Limb (tissue), 2 donors: ENCODE measurements around the gene CORO2A.
"Not testable (repeated sequence)": the region's sequence is repeated elsewhere in the genome, so short reads cannot be mapped to it uniquely, and the experiment has no call there.

Experiments used
- DNase-seq, 2 donors: peaks; one replicate each; pipeline ENCODE4 v3.0.0-alpha.2; 2016; ENCODE audit errors: extremely low spot score in 2 of 2

The CORO2A gene

DNA sequence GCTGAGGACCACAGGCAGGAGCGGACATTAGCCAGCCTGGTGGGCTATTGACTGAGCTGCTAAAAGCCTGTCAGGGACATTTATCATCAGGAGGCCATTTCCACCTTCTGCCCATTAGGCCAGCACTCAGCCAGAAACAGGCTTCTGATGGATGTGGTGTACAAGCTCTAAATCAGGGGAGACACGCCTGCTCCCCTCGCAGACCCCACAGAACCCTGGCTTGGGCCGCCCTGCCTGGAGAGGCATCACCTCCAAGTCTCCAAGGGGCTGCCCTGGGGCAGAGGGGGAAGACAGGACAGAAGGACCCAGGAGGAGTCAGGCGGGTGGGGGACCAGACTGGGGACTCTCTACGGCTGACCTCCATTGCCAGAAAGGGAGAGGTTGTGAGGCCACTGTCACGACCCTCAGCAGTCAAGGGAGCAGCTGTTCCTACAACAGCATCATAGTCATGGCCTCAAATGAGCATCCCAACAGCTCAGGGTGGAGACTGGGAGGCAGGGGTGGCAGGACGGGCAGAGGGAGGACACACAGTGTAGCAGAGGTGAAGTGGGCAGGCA is 49.4 kb downstream of the CORO2A start:
- no peak for DNase-seq

DNA sequence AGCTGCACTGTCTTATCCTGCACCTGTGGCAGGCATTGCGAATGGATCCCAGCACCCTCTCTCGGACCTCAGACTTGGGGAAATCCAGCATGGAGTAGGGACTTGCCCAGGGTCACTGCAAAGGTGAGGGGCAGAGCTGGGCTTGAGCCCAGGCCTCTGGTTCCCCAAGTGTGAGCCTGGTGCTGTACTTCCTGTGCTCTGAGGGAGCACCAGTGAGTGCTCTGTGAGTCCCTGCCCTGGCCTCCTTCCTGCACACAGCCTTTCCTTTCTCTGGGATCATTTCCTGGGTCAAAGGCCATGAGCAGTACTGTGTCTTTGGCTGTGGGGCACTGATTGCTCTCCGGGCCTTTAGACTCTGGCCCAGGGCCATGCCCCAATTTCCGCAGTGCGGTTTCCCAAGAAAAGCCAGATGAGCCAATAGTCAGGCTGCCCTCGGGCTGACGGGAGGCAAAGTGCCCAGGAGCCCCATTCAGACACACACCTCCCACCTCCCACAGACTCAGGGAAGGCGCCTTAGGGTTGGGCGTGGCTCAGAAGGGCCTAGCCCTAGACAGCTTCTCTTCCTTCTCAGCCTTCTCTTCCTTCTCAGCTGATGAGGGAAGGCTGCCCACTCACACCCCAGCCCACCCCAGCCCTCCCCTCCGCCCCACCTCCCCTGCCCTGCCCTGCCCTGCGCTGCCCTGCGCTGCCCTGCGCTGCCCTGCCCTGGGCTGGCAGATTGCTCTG is 50.1 kb downstream of the CORO2A start:
- no peak for DNase-seq

DNA sequence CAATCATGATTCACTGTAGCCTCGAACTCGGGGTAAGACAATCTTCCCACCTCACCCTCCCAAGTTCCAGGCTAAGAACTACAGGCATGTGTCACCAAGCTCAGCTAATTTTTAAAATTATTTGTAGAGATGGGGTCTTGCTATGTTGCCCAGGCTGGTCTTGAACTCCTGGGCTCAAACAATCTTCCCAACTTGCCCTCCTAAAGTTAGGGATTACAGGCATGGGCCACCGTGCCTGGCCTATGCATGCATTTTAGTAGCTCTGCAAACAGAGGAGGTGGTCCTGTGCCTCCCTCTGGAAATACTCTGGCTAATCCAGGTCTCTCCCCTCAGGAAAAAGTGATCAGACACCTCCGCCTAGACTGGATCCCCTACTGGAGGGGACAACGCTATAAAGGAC is 51.9 kb downstream of the CORO2A start:
- no peak for DNase-seq

DNA sequence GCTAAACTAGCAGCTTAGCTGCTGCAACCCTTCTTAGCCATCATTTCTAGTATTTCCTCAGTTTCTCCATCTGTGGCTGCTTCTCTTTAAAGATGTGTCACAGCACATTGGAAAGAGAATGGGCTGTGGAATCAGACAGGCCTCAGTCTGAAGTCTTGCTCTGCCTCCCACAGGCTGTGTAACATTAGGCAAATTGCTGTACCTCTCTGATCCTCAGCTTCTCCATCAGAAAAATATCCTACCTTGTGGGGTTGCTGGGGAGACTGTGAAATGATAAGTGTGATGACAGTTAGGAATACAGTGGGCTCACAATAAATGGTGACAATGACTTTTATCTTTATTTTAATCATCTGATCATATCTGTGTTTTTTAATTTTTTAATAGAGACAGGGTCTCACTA is 55.9 kb downstream of the CORO2A start:
- DNase-seq, result no peak

DNA sequence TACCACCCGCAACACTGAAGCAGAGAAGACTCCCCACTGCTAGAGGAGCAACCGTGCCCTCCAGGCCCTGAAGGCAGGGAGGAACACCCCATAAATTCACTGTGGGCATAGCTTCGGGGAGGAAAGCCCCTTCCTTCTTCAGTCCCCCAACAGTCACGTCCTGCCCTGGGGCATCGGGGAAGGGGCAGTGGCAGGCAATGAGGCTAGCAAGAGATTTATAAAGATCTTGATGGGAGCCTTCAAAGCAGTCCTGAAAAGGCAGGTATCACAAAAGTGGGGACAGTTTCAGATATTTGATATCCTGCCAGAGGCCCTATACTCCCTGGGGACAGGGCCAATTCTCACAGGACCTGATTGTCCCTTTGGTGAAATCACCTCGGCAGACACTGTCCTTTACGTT is 56.5 kb downstream of the CORO2A start:
- DNase-seq, result no peak

DNA sequence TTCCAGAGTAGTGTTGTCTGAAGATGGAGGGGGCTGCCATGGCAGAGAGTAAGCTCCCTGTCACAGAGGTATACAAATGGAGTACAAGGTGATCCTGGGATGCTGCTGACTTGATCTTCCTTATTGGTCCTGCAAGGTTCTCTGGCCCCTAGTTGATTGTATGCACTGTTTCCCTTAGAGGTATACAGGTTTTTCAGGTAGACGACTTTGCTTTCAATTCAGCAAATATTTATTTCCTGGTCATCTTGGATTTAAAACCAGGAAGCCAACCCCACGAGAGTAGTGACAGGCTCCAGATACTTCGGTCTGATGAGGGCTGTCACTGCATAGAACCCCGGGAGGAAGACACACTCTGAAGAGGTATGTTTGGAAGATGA is 56.9 kb downstream of the CORO2A start:
- no peak for DNase-seq

DNA sequence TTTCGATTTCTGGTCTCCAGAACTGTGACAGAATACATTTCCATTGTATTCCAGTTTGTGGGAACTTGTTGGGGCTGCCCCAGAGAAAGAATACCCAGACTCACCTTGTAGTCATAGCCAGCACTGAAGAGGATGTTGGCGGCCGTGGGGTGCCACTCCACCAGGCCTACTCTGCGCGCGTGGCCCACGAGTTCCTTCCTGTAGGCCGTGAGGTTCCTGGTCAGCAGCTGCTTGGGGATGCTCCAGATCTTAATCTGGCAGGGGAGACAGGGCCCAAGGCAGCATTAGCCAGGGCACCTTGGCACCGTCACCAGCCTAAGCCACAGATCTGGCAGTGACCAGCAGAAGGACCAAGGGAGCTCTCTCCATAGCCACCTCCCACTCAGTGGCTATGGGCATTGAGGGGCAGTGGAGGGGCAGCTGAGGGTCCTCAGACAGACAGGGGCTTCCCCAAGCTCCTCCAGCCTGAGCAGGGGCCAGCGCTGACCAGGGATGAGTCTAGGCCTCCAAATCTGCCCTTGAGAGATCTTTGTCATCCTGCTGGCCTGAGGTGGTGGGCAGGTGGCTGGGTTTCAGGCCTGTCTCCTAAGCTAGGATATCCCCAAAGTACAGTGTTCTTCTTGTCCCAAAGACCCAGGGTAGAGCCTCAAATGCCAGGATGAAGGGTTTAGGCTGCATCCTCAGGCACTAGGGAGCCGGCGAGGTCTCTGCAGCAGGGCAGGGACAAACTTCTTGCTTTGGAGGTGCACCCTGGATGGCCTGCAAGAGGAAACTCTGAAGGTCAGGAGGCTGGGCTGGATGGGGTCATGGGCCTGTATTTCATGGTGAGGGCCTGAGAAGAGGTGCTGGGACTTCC is 57.5 kb downstream of the CORO2A start:
- DNase-seq, result no peak

DNA sequence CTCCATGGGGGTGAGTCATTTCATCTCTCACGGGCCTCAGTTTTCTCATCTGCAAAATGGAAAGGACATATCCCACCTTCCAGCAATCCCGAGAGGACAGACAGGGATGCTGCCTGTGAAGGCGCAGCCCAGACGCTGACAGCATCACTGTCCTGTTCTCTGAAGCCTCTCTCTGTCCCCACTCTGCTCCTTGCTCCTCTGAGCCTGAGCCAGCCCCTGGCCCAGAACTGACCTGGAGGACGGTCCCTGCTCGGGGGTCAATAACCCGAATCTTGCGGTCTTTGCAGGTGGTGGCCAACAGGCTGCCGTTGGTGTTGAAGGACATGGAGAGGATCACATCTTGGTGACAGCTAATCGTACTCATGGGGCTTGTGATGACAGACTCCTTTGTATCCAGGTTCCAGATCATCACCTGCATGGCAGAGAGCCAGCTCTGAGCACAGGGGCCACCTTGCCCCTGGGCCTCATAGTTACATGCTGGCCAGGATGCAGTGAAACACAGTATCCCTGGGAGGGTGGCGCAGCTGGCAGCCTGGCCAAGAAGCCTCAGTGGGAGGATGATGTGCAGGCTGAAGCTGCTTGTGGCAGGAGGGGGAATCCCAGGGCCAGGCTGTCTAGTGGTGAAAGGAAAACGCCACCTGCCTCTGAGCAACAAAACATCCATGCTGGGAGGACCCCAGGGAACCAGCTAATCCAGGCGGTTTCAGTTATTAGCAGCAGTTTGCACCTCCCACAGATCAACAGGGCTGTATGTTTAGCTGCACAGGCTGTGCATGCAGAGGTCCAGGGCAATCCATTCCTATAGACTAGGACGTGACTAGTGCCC is 59.4 kb downstream of the CORO2A start:
- no peak for DNase-seq

DNA sequence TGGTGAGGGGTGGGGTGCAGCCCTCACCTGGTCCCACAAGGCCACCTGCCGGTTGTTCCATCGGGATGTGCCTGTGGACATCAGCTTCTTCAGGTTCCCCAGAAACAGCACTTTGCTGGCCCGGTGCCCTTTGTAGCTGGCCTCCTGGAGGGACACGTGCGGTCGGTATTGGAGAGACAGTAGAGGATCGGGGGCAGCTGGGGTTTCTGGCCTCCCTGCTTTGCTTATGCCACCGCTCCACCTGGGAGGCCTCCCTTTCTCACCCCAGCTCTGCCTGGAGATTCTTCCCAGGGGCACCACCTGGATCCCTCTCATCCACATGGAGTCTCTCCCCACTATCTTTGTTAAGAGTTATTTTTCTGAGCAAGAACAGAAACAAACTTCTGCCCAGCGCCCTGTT is 60.3 kb downstream of the CORO2A start:
- no peak for DNase-seq

DNA sequence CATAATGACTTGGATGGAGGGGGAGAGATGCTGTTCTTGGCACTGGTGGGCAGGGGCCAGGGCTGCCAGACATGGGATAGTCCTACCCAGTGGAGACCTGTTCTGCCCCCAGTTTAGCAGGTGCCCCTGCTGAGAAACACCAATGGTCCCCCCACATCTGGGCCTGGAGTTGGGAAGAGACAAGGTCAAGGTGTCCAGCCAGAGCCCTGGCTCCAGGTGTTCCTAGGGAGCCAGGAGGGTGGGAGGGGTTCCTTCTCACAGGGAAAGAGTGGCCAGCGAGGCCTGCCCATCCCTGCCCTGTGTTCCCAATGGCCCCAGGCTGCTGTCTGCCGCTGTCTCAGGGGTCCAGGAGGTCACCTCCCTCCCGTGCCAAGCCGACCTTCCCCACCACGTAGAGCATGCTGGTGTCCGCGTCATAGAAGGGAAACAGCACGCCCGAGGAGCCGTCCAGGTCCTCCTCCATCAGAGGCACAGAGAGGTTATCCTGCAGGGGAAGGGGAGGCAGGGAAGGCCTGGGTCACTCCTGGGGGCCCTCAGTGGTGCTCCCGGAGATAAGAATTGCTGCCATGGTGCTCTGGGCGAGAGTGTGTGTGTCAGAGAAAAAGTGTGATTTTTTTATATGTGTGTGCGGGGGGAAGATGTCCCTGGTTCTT is 61.7 kb downstream of the CORO2A start:
- DNase-seq, result no peak

DNA sequence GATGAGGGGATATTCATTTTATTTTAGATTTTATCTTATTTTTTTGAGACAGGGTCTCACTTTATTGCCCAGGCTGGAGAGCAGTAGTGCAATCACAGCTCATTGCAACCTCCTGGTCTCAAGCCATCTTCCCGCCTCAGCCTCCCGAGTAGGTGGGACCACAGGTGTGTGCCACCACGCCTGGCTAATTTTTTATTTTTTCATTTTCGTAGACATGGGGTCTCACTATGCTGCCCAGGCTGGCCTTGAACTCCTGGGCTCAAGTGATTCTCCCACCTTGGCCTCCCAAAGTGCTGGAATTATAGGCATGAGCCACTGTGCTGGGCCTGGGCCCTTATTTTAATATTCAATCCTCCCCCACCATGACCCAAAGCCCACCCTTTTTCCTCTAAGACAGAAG is 62.4 kb downstream of the CORO2A start:
- not testable (repeated sequence) for DNase-seq

DNA sequence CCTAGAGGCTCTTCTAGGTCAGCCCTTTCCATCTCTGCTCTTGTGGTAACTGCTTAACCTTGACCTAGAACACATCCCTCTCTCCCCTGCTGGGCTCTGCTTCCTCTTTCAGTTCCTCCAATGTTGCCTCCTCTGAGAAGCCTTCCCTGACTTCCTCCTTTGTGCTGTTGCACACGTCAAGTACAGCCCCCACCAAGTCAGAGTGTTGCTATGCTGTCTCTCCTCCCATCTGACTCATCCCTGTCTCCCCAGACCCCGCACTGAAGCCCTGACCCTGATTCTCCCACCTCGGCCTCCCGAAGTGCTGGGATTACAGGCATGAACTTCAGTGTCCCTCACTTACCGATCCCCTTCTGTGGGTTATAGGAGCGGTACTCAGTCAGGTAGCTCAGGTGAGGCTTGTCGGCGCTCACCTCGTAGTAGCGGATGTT is 63.0 kb downstream of the CORO2A start:
- no peak for DNase-seq

DNA sequence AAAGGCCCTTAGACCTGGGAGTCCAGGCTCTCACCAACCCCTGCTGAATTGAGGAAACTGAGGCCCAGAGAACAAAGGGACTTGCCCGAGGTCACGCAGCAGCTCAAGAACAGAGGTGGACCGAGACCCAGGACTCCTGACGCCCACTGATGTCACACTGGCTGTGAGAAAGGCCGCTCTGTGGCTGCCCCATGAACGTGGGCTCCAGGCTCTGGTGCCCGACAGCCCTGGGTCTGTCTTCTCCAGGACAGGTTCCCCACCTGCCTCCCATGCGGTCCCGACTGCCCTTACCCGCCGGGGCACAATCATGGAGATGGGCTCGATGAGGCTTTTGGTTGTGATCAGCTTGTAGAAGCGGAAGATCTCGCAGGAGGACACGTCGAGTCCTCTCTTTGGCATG is 64.1 kb downstream of the CORO2A start:
- DNase-seq, result no peak

DNA sequence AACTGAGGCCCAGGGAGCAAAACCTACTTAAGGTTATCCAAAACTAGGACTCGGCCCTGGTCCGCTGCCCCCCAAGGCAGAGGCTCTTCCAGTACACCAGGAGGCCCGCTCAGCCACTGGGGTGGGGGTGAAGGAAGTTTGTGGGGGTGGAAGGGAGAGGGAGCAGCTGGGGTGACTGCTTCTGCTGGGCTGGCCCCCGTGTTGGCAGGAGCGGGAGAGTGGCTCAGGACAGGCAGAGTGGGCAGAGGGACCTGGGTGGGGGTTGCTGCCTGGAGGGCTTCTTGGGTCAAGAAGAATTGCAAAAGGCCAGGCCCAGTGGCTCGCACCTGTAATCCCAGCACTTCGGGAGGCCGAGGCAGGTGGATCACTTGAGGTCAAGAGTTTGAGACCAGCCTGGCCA is 65.2 kb downstream of the CORO2A start:
- DNase-seq, result no peak

DNA sequence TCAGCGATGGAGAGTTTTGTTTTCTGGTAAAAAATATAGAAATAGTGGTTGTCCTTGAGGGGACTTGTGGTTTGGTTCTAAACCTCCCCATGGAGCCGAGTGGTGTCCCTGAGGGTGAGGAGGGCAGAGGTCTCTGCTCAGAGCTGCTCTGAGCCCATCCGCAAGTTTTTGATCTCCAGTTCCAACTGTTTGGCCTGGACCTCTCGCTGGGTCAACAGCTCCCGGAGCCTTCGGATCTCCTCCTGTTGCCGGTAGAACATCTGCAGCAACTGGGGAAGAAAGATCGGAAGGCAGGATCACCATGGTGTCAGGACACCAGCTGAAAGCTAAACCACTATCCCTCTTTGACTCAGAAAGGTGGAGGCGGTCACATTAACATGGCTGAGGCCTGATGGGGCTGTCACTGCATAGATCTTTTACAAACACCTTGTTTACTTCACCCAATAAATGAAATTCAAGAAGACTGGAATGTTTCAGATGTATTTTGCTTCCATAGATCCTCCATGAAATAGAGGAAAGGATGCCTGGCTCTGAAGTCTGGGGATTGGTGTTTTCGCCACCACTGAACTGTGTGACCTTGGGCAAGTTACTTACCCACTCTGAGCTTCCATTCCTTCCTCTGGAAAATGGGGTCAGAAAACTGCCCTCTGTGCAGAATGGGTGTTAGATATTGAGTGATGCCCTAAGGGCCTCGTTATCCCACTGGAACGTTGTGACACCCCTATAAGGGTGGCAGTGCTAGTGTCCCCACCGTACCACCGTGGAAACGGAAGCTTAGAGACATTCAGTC is 67.6 kb downstream of the CORO2A start:
- no peak for DNase-seq

DNA sequence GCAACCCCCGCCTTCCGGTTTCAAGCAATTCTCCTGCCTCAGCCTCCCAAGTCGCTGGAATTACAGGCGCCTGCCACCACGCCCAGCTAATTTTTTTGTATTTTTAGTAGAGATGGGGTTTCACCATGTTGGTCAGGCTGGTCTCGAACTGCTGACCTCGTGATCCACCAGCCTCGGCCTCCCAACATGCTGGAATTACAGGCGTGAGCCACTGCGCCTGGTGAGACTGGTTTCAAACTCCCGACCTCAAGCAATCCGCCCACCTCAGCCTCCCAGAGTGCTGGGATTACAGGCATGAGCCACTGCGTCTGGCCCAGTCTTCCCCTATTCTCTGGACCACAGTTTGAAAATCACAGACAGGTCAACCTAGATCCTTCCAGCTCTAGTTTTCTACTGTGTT is 68.3 kb downstream of the CORO2A start:
- not testable (repeated sequence) for DNase-seq

DNA sequence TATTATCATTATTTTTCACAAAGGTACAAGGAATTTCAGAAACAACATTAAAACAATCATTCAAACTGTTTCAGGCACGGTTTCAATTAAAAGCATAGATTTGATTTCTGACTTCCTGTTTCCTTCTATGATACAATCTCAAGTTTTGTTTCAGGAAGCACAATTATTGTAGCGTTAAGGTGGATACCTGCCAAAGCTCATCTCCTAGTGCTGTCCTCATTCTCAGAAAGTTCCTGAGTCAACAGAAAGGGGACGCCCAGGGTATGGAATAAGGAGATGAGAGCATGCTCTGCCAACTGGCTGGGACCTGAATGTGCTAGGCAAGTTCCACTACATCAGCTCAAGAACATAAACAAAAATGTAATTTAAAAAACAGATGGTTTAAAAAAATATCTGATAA is 71.4 kb downstream of the CORO2A start:
- DNase-seq, result no peak

DNA sequence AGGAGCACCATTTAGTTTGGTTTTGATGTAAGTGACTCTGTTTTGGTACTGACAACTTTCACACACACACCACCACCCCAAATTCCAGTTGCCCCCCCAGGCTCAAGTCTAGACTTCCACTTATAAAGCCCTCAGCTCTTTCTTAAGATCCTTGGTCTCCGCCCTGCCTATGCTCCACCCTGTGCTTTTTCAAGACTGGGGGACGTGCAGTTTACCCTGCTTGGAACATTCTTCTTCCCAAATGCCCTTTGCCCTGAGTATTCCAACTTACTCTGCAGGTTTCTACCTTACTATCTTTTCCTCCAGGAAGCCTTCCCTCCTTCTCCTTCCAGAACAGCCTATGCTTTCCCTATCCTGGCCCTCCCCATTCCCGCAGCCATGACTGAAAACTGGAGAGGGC is 72.0 kb downstream of the CORO2A start:
- no peak for DNase-seq

DNA sequence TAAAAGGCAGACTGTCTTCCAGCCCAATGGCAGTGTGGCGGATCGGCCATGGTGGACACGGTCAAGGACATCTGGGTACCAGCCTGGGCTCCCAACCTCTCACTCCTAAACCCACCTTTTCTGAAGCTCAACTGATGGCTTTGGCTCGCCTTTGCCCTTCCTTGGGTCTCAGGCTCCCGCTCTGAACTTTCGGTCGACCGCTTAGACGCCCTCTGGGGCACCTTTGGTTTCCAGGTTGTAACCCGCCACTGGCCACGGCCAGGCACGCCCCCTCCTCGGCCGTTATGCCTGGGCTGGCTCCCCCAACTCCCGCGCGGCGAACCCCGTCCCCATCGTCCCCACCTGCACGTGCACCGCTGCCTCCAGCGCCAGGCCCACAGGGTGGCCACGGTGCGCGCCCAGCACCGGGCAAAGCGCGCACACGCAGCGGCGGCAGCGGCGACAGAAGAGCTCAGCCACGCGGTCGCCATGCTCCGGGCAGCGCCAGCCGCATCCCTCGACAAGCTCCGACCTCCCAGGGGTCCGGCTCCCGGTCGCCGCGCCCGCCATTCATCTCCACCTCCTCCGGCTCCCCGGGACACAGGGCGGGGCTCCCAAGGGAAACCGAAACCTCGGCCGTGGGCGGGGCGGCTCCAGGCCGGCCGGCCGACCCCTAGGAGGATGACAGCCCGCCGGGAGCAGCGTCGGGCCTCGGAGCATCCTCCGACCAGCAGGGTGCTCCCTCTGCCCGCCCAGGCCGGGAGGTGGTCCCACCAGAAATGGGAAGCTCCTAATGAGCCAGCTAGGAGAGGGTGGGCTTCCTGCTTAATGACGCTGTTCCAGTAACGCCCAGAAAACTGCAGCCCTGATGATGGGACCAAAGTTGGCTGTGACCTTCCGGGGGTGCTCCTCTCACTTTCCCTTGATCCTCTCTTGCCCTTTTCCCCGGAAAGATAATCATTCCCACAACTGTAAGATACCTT is 73.5 kb downstream of the CORO2A start, which contains the start of gene TRIM14:
TSS of gene TRIM14 (minus strand) at position 583 of the 962 bp plus-strand sequence. CDS start at position 549, 34 bp downstream.
- peak; percentile 7 to 63 for DNase-seq
